T1000 (cell line): ENCODE measurements around the gene CYP4V2.

Experiments
- DNase-seq: peaks from one replicate; lab custom pipeline; 2025; ENCODE audit warnings: mixed read lengths; lab: John Stamatoyannopoulos, UW

The CYP4V2 gene

DNA sequence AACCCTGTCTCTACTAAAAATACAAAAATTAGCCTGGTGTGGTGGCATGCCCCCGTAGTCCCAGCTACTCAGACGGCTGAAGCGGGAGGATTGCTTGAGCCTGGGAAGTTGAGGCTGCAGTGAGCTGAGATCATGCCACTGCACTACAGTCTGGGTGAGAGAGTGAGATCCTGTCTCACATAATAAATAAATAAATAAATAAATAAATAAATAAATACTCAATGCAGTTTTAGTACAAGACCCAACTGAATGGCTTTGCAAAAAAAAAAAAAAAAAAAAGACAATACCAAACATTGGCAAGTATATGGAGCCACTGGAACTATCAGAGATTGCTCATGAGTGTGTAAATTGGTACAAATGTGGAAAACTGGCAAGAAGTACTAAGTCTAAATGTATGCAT, 3.3 kb upstream of the CYP4V2 start:
- DNase-seq = no peak

DNA sequence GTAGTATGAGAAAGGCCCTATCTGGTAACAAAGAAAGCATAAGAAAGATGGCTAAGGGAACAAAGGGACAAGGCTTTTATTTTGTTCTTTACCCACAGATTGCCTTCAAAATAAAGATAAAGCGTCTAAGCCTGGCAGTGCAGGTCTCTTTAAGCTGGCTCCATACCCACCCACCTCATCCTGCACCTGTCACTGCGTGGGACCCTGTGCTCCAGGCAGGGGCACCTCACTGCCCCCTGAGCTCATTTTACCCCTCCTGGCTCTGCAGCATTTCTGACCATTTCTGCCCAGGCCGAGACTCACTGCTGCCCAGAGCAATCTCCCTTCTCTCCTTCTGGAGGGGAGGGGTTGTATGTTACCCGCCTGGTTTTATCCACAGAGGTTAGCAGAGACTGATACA, 1.7 kb upstream of the CYP4V2 start:
- no peak for DNase-seq

DNA sequence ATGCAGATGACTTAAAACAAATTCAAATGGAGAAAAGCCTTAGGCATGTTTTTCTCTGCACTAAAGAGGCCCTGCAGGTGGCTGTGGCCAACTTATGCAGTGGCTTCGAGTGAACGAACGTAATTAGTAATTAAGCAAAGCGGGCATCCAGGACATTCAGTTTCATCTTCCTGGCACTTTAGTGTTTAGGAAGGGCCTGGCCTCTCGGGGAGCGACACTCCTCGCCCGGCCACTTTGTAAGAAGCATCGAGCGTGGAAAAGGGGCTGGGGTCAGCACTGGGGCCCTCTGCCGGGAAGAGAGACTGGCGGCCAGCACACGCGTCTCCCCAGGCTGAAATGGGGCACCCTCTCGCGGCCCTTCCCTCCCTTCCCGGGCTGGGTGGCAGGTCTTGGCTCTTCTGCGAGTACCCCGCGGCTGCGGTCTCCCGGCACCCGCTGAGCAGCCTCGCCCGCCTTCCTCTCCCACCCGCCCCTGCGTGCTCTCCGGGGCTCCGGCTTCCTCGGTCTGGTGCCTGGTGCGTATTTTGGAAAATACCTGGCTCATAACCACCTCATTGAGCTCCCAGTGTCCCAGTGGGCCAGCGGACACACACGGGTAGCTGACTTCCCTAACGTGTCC, 677 bp upstream of the CYP4V2 start:
- DNase-seq = no peak

DNA sequence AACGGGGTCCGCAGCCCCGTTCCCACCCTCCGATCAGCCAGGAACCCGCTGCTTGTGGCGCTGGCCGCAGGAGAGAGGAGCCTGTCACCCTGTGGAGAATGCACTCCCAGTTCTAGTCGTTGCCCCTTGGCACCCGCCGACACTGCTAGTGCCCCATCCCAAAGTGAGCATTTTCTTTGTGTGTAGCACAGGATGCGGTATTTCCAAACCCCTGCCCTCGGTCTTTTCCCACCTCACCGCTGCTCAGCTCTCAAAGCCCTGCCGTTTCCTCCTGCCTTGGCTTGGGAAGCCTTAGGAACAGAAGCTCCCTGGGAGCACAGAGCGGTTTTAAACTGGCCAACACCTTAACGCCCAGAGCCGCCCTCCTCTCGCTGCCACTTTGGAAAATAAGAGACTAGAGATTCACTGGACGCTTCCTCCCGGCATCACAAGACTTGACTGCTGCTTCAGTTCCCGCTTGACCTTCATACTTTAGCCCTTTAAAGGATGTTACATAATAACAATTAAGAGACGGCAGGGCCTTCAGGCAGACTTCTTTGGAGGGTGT, 772 bp downstream of the CYP4V2 start:
- no peak for DNase-seq

DNA sequence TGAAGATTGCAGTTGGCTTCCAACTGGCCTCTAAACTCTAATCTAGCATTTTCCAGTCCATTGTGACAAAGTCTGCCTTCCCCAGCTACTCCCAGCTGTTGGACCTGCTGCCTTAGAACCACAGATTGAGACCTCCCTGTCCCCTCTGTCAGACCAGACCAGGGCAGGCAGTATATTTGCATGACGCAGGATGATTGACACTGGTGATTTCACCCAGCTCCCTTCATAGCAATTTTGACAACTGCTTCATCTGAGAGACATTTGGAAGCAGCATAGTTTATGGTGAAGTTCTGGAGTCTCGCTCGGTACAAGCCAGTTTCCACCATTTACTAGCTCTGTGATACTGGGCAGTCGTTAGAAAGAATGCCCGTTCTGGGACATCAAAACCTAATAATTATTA, 2.5 kb downstream of the CYP4V2 start:
- DNase-seq = no peak

DNA sequence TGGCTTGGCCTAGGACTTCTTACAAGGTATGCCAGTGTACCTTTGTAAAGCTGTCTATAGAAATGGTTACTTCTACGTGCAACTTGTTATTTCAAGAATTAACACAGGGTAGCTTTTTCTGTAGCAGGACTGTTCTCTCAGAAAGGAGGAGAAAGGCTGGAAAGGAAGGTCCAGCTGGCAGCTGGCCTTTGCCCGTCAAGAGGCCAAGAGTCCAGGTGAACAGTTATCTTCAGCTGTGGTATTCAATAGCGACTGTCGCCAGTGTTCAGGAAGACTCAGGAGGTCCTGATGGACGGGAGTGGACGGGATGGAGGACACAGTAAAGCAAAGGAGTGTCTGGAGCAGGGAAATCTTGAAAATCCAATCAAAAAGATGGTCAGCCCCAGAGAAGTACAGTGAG, 4.7 kb downstream of the CYP4V2 start:
- DNase-seq = no peak

DNA sequence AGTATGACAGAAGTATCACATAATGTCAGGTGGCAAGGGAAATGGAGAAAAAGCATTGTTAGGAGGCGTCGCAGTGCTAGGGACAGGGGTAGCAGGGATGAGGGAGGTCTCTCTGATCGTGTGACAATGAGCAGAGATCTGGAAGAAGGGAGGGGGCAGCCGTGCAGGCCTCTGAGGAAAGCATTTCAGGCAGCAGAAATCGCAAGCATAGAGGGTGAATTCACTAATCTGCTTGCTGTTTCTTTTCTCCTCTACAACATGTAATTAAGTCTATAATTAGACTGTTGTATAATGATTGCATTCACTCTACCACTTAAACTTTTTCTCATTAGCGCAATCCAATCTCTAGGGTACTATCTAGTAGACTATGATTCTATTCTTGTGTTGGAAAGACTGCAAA, 9.1 kb downstream of the CYP4V2 start:
- no peak for DNase-seq

DNA sequence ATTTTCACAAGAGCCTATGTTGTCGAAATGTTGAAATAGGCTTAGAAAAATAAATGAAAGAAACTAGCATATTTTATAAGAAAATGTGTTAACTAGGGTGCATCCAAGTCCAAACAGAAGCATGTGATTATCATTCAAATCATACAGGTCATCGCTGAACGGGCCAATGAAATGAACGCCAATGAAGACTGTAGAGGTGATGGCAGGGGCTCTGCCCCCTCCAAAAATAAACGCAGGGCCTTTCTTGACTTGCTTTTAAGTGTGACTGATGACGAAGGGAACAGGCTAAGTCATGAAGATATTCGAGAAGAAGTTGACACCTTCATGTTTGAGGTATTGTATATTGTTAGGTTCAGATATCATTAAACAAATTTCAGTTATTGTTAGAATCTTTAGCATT, 9.6 kb downstream of the CYP4V2 start:
- DNase-seq = no peak

DNA sequence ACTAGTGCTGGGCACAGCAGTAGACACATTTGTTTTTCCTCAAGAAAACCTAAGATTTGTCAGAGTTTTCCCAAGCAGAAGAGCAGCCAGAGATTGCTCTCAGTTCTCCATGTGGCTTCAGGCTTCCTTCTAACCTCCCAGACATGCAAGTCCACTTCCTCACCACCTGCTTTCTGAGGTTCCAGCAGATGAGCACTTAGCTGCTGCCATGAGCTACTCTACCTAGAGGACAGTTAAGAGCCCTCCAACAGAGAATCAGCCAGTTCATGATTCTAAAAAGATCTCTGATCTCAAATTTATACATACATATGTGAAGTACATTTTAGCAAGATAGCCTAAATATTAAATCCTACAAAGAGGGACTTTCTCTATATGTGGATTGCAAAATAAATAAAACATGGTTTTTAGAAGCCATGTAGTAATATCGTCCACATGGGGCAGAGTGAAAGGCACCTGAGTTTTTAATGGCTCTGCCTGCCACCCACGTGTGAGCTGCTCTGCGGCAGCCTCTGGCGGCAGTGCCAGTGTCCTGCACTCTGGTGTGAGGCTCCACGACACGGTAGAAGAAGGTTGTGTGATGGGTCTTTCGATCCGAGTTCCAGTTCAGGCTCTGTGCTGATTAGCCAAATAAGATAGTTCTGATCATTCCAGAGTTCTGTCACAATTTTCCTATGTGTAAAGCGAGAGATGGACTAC, 10.3 kb downstream of the CYP4V2 start:
- DNase-seq = no peak

DNA sequence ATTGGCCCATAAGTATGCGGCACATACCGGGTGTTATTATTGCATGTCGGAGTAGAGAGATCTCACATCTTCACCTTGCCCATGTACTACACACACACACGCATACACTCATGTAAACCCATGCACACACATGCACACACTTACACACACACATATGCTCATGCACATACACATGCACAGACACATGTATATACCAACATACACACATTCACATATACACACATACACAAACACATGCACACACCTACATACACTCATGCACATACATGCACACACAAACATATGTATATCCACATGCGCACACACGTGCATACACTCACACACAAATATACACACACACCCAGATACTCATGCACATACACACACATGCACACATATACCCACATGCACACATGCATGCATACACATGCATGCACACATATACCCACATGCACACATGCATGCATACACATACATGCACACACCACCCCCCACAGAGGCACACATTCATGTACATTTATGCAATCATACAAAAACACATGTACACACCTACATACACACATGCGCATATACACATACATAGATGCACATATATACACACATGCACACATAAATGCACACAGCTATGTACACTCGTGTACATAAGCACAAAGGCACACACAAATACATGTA, 11.2 kb downstream of the CYP4V2 start:
- DNase-seq = no peak

DNA sequence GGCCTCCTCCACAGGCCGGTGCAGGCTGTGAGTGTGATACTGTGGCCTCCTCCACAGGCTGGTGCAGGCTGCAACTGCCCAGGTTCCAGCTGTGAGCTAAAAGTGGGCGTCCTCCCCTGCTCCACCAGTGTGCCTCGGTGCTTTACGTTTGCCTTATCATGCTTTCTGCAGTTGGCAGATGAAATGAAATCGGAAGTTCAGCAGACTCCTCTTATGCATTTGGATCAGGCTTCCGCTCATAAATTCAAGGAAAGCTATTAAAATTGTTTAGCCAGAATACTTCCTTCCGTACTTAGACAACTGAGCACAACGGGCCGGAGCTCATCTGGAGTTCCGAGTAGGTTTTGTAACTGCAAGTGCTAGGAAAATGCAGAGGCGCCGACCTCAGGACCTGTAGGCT, 12.0 kb downstream of the CYP4V2 start:
- DNase-seq = no peak

DNA sequence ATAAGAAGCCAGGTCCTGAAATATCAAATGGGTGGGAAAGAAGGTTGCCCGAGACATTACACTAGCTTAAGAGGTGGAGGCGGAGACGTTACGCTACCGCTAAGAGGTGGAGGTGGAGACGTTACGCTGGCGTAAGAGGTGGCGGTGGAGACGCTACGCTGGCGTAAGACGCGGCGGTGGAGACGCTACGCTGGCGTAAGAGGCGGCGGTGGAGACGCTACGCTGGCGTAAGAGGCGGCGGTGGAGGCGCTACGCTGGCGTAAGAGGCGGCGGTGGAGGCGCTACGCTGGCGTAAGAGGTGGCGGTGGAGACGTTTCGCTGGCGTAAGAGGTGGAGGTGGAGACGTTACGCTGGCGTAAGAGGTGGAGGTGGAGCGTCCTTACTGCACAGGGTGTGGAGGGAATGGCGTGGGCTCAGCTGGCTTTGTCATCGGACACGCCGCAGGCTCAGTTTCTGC, 12.8 kb downstream of the CYP4V2 start:
- DNase-seq = no peak

DNA sequence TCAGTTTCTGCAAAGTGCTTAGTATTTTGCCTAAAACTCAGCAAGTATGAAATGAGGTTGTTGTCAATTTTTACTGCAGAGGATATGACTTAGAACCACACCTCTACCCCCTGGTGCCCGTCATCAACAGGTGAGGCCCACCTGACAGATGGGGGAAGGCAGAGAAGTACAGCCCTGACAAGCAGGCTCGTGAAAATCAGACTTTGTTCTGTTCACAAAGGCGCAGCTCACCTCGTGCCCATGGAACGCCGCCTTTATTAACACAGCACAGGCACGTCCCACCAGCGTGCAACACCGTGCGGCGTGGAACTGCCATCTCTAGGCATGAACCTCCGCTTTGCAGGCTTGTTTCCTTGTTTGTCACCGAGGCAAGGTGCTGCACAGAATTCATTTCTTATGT, 13.3 kb downstream of the CYP4V2 start:
- no peak for DNase-seq

DNA sequence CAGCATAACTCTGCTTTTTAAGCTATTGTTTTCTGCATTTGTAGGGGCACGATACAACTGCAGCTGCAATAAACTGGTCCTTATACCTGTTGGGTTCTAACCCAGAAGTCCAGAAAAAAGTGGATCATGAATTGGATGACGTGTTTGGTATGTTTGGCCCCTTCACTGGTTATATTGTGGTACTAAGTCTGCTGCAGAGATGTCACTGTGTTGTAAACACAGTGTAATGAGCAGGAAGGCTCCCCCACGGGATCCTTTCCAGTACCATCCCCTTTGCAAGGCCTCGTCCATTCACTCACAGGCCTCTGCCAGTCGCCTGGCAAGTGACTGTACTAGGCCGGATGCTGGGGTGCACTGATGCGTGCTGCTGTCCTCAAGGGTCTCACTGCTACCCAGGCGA, 13.8 kb downstream of the CYP4V2 start:
- DNase-seq = no peak

DNA sequence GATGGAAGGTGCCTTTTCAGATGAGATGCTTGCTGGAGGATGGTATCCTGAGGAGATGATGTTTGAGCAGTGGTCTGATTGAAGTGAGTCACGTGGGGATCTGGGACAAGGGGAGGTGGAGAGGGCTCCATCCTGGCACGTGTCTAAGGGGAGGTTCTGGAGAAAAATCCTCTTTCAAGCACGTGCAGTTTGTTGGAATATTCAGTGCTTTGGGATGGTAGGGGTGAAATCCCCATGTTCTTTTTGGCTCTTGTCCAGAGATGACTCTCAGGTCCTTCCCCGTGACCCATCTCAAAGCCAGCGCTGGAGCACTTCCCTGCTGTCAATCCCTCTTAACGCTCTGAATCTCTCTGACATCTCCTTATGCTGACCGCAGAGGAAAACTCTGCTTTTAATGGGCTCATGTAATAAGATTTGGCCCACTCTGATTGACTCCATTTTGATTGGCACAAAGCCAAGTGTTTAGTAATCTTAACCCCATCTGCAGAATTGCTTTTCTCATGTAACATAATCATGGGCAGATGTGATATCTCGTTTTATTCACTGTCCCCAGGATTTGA, 25.2 kb downstream of the CYP4V2 start:
- no peak for DNase-seq

DNA sequence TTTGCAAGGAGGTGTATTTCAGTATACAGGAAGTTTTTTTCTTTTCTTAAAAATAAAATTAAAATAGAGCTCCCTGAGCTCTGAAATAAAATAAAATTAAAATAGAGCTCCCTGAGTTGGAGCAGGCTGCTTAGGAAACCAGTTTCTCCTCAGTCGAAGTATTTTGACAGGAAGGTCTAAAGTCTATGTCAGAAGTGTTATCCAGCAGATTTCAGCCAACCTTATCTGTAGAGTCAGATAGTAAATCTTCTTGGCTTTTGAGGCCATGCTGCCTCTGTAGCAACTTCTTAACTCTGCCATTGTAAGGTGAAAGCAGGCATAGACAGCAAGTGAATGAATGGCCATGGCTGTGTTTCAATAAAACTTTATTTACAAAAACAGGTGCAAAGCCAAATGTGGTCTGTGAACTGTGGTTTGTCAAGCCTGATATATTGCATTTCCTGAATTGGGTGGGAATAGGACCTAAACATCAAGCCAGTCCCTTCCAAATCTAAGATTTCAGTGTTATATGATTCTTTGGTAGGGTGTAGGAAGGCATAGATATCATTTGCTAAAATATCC, 26.4 kb downstream of the CYP4V2 start:
- DNase-seq = no peak

DNA sequence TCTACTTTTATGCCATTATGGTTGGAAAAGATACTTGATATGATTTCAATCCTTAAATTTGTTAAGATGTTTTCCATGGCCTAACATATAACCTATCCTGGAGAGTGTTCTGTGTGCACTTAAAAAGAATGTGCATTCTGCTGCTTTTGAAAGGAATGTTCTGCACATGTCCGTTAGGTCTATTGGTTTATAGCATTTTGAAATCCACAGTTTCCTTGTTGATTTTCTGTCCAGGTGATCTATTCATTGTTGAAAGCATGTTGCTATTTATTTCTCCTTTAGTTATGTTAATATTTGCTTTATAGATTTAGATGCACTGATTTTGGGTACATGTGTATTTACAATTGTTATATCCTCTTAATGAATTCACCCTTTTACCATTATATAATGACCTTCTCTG, 30.3 kb downstream of the CYP4V2 start:
- DNase-seq = no peak

DNA sequence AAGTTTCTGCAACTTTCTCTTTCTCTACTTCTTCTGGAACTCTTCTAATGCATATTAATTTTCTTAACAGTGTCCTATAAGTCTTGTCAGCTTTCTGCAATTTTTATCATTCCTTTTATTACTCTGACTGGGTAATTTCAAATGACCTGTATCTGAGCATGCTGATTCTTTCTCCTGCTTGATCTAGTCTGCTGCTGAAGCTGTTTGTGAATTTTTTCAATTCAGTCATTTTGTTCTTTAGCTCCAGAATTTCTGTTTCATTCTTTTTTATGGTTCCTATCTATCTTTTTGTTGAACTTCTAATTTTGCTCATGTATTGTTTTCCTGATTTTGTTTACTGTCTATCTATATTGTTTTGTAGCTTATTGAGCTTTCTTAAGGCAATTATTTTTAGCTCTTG, 34.5 kb downstream of the CYP4V2 start:
- no peak for DNase-seq

DNA sequence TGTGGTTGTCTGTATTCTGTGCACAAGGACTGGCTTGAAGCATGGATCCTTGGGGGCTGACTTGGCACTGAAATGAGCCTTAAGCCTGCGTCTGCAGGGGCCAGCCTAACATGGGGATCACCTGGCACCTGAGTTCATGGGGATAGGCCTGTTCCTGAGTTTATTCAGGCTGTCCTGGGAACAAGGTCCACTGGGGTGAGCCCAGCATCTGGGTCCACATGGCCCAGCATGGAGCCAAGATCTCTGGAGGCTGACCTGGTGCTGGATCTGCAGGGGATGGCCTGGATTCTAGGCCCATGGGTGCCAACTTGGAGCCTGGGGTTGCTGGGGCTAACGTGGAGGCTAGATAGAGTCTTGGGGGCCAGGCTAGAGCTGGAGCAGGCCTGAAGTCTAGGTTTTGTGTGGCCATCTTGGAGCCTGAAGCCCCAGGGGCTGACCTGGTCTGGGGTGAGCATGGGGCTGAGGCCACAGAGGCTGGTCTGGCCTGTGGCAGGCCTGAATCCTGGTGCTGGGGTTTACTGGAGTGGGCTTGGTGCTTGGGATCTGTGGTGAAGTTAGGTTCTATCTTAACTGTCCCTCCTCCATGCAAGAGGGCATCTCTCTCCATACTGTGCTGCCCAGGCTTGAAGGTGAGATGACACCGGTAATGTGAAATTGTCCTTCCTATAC, 35.3 kb downstream of the CYP4V2 start:
- DNase-seq = no peak

DNA sequence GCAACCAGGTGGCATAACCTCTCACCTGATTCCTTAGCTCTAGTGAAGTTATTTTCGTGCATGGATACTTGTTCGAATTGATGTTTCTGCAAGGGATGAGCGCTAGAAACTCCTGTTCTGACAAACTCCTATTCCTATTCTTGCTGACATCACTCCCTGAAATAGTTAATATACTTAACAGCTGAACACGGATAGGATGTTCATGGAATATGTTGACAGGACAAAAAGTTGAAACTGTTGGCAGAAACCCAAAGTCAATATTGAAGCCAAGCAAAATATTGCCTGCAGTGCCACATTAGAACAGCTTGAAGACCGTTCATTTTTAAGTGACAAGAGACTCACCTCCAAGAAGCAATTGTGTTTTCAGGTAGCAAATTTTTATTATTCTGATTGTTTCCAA, 35.9 kb downstream of the CYP4V2 start, which contains the start of gene KLKB1:
TSS of gene KLKB1 (plus strand) at position 287 of the 400 bp plus-strand sequence. CDS start 689 bp downstream, outside the sequence.
- no peak for DNase-seq

DNA sequence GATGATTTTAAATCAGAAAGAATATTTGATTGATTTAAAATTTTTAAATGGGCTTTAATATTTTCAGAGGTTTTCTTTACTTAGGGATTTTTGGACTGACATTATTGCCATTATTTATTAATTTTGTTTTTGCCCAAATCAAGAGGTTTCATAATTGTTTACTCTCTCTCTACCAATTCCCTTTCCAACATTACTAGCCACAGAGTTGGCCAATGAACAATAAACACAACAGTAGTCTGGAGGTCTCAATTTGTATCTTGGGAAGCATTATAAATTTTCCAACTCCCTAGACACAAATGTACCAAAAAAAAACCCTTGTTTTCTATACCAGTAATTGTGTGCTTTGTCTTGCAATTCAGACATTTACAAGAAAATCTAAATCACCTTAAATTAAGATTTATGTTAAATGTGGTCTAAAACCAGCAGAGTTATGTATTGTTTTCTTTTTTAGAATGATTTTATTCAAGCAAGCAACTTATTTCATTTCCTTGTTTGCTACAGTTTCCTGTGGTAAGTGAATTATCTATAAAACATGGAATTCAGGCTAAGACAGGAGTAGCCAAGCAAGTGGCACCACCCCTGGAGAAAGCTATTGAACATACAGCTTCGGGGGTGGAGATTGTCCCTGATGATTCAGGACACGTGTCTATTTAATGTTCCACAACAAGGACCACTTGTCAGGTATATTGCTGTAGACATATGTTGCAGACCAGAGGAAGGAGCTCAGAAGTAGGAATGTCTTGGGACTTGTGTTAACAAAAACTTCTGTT, 36.6 kb downstream of the CYP4V2 start:
- DNase-seq = no peak
